ENCODE data around the gene GALNT18. TPM values are rescaled to one million over a fixed set of nuclear protein-coding genes. Genes with fewer than 3 reads are reported as not detected.
A peak's percentile ranks its signal among the peaks of the same experiment; 100 is the strongest.

GALNT18 gene
- total and polyA plus RNA-seq, 4 donors: 9.8 to 20.1 (median 12.8) TPM

- no peak overlapping the region for H3K27ac ChIP-seq (ENCODE audit: low read depth, low read length)
- peaks cover 12% of the 10 kb centered on the region for H3K4me1 ChIP-seq (ENCODE audit: control insufficient read depth, insufficient read depth, low read length)
- H3K9me3 ChIP-seq (ENCODE audit: control insufficient read depth, insufficient read depth, low read length): no peaks in the 10 kb centered on the region
- DNase-seq (ENCODE audit: low read depth in 4 of 6, low spot score in 6 of 6): no peak
- H3K36me3 ChIP-seq (ENCODE audit: control insufficient read depth, insufficient read depth, low read length): peaks cover 7% of the 10 kb centered on the region
- 85% methylated on average over 8 of the region's 8 CpGs for WGBS (ENCODE audit: insufficient coverage)
- H3K27me3 ChIP-seq (ENCODE audit: control insufficient read depth, insufficient read depth, low read length): no peaks in the 10 kb centered on the region
- H3K4me3 ChIP-seq (ENCODE audit: low read depth, low read length): no peak overlapping the region
These were observed 243.4 kb downstream of the GALNT18 start for GRCh38 chr11:11378184-11378940.

DNA sequence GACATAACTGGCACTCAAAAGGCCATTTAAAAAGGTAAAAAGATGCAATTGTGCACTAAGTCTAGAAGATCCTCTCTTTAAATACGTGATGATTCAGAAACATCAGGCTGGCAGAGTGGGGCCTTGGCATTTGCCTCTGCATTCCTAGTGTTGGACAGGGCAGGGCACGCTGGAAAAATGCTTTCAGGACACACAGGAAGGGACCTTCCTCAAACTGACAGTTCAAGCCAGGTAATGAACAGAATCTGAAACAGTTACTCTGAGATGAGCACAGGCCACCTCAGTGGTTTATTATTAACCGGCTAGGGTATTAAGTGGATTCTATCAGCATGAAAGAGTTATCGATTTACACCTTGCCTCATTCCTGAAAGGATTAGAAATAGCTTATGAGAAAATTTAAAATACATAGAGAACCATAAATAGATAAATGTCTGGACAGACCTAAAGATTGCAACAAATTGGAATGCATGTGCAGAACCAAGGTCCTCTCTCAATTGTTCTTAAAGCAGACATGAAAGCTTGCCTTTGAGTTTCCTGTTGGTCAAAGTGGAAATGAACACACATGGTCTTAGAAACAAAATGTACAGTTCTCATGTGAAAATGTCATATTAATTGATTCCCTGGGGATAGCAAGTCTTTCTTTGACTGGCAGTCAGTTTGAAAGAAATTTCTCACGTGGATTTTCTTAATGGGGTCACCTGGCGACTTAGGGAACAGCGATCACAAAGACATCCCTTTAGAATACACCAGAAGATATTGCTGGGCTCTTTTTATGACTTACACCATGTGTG lies 247.3 kb downstream of the GALNT18 start:
- H3K9me3 ChIP-seq (ENCODE audit: control insufficient read depth, insufficient read depth, low read length): no peaks in the 10 kb centered on the region
- peaks cover 19% of the 10 kb centered on the region for H3K4me1 ChIP-seq (ENCODE audit: control insufficient read depth, insufficient read depth, low read length)
- no peak for DNase-seq (ENCODE audit: low read depth in 4 of 6, low spot score in 6 of 6)
- H3K4me3 ChIP-seq (ENCODE audit: low read depth, low read length): no peak overlapping the region
- H3K27ac ChIP-seq (ENCODE audit: low read depth, low read length): no peak overlapping the region
- 86% methylated on average over 2 of the region's 7 CpGs for WGBS (ENCODE audit: insufficient coverage)
- peaks cover 7% of the 10 kb centered on the region for H3K36me3 ChIP-seq (ENCODE audit: control insufficient read depth, insufficient read depth, low read length)
- H3K27me3 ChIP-seq (ENCODE audit: control insufficient read depth, insufficient read depth, low read length): no peaks in the 10 kb centered on the region

DNA sequence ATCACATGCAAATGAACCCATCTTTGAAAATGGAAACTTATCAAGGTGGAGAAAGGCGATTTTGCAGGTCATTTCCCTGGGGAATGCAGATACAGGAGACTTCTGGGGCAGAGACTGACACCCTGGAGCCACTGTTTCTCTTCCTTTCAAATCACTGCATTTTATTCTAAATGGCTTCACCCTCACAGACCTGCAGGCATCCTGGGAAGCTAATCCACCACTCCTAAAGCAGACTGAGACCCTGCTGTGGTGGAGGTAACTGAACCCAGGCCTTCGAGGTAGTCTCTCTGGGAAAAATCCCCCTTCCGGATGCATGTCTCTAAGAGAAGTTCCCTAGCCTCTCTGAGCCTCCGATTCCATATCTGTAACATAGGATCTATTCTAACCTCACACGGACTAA lies 247.9 kb downstream of the GALNT18 start:
- Histone ChIP-seq H3K27ac (ENCODE audit: low read depth, low read length) (no peak overlapping the region), H3K36me3 (ENCODE audit: control insufficient read depth, insufficient read depth, low read length) (peaks cover 5% of the 10 kb centered on the region), H3K4me1 (ENCODE audit: control insufficient read depth, insufficient read depth, low read length) (peaks cover 19% of the 10 kb centered on the region), H3K9me3 (ENCODE audit: control insufficient read depth, insufficient read depth, low read length) (no peaks in the 10 kb centered on the region), H3K27me3 (ENCODE audit: control insufficient read depth, insufficient read depth, low read length) (no peaks in the 10 kb centered on the region), H3K4me3 (ENCODE audit: low read depth, low read length) (no peak overlapping the region)
- DNase-seq (ENCODE audit: low read depth in 4 of 6, low spot score in 6 of 6): no peak
- WGBS (ENCODE audit: insufficient coverage): 68% methylated on average over 3 of the region's 5 CpGs

- peaks cover 7% of the 10 kb centered on the region for H3K4me1 ChIP-seq (ENCODE audit: control insufficient read depth, insufficient read depth, low read length)
- 98% methylated on average over 7 of the region's 8 CpGs for WGBS (ENCODE audit: insufficient coverage)
- no peak overlapping the region for H3K27ac ChIP-seq (ENCODE audit: low read depth, low read length)
- H3K27me3 ChIP-seq (ENCODE audit: control insufficient read depth, insufficient read depth, low read length): no peaks in the 10 kb centered on the region
- no peak overlapping the region for H3K4me3 ChIP-seq (ENCODE audit: low read depth, low read length)
- peaks cover 4% of the 10 kb centered on the region for H3K36me3 ChIP-seq (ENCODE audit: control insufficient read depth, insufficient read depth, low read length)
- no peaks in the 10 kb centered on the region for H3K9me3 ChIP-seq (ENCODE audit: control insufficient read depth, insufficient read depth, low read length)
- no peak for DNase-seq (ENCODE audit: low read depth in 4 of 6, low spot score in 6 of 6)
These were observed 249.3 kb downstream of the GALNT18 start for GRCh38 chr11:11372461-11372860.

DNA sequence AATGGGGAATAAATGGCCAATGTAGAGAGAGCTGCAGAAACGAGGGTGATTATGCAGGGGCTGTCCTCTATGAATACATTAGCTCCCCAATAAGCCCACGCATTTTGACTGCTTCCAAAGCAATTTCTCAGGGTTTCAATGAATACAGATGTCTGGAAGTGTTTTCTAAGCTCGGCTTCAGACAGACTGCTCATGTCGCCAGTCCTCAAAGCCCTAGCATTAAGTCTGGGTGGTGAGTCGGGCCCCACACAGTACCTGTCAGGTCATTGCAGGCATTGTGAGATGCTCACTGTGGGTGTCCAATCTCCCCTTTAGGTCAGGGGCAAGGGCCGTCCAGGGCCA lies 250.9 kb downstream of the GALNT18 start:
- no peaks in the 10 kb centered on the region for H3K36me3 ChIP-seq (ENCODE audit: control insufficient read depth, insufficient read depth, low read length)
- DNase-seq (ENCODE audit: low read depth in 4 of 6, low spot score in 6 of 6): no peak
- 72% methylated on average over 4 of the region's 6 CpGs for WGBS (ENCODE audit: insufficient coverage)
- H3K9me3 ChIP-seq (ENCODE audit: control insufficient read depth, insufficient read depth, low read length): no peaks in the 10 kb centered on the region
- peaks cover 7% of the 10 kb centered on the region for H3K4me1 ChIP-seq (ENCODE audit: control insufficient read depth, insufficient read depth, low read length)
- H3K27ac ChIP-seq (ENCODE audit: low read depth, low read length): no peak overlapping the region
- H3K27me3 ChIP-seq (ENCODE audit: control insufficient read depth, insufficient read depth, low read length): no peaks in the 10 kb centered on the region
- H3K4me3 ChIP-seq (ENCODE audit: low read depth, low read length): no peak overlapping the region

DNA sequence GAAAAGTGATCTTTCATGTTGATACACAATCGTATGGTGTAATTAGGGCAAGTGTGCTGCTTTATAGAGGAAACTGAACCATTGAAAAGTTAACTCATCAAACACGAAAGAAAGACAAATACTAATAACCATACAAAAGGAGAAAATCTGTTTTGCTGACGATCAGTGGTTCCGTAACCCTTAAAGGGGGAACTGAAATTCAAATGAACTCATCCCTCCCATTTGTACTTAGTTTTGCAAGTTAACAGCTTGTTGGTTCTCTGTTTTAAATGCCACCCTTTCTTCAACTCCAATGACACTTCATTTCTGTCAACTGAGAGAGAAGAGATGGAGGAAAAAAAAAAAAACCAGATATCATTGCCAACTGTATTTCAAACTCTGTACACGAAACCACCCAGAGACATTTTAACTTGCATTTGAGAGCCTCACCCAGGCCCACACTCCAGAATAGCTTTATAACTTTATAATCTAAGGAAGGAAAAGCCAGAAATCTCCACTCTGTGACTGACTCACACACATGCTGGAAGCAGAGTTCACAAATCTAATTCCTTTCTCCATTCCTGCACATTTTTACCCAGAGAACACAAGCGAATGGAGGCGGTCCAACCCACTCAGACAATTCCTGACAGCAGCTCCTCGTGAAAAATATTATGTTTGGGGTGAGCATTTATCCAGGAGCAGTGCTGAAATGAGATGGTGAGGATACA lies 251.4 kb downstream of the GALNT18 start:
- no peak overlapping the region for H3K4me3 ChIP-seq (ENCODE audit: low read depth, low read length)
- H3K9me3 ChIP-seq (ENCODE audit: control insufficient read depth, insufficient read depth, low read length): no peaks in the 10 kb centered on the region
- H3K27me3 ChIP-seq (ENCODE audit: control insufficient read depth, insufficient read depth, low read length): no peaks in the 10 kb centered on the region
- H3K4me1 ChIP-seq (ENCODE audit: control insufficient read depth, insufficient read depth, low read length): peaks cover 7% of the 10 kb centered on the region
- DNase-seq (ENCODE audit: low read depth in 4 of 6, low spot score in 6 of 6): peak in 2 of 6 donors; percentile 52 to 58
- no peaks in the 10 kb centered on the region for H3K36me3 ChIP-seq (ENCODE audit: control insufficient read depth, insufficient read depth, low read length)
- WGBS (ENCODE audit: insufficient coverage): no CpG with 5 or more reads among the region's 8 CpGs
- H3K27ac ChIP-seq (ENCODE audit: low read depth, low read length): no peak overlapping the region

DNA sequence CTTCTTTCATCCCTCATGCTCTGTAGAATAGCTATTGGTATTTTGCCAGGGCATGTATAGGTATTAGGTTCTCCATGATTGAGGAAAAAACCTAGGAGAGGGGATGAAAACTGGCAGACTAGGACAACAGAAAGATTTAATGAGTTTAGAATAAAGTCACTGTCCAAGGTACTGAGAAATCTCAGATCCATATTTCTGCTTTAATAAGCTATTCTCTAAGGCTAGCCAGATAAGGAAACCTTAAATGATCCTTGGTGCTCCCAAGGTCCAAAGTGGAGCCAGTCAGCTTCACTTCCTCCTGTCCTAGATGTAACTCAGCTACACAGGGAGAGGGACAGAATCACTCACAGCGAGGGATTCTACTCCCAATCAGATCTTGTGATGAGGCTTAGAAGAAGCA lies 255.0 kb downstream of the GALNT18 start:
- Histone ChIP-seq H3K27me3 (ENCODE audit: control insufficient read depth, insufficient read depth, low read length) (no peaks in the 10 kb centered on the region), H3K36me3 (ENCODE audit: control insufficient read depth, insufficient read depth, low read length) (no peaks in the 10 kb centered on the region), H3K27ac (ENCODE audit: low read depth, low read length) (no peak overlapping the region), H3K4me3 (ENCODE audit: low read depth, low read length) (no peak overlapping the region), H3K9me3 (ENCODE audit: control insufficient read depth, insufficient read depth, low read length) (no peaks in the 10 kb centered on the region), H3K4me1 (ENCODE audit: control insufficient read depth, insufficient read depth, low read length) (peaks cover 7% of the 10 kb centered on the region)
- WGBS (ENCODE audit: insufficient coverage): no CpG with 5 or more reads among the region's 1 CpG
- DNase-seq (ENCODE audit: low read depth in 4 of 6, low spot score in 6 of 6): no peak

DNA sequence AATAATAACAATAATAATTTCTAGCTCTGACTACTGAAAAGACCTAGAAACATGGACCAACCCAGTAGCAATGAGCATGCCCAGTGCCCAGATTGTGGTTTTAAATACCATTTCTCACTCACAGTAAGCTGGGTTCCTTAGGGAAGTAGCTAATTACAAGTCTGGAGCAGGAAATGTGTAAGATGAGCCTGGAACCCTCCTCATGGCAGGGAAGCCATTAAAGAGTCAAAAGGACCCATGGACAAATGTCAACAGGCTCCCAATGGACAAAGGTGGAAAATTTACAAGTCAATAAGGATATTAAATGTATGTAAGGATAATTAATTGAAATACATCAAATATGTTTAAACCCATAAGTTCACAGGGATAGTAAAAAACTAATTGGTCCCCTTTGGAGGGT lies 258.1 kb downstream of the GALNT18 start:
- Histone ChIP-seq H3K4me1 (ENCODE audit: control insufficient read depth, insufficient read depth, low read length) (no peaks in the 10 kb centered on the region), H3K4me3 (ENCODE audit: low read depth, low read length) (no peak overlapping the region), H3K27me3 (ENCODE audit: control insufficient read depth, insufficient read depth, low read length) (no peaks in the 10 kb centered on the region), H3K36me3 (ENCODE audit: control insufficient read depth, insufficient read depth, low read length) (no peaks in the 10 kb centered on the region), H3K27ac (ENCODE audit: low read depth, low read length) (no peak overlapping the region), H3K9me3 (ENCODE audit: control insufficient read depth, insufficient read depth, low read length) (no peaks in the 10 kb centered on the region)
- peak in 1 of 6 donors; percentile 28 for DNase-seq (ENCODE audit: low read depth in 4 of 6, low spot score in 6 of 6)

DNA sequence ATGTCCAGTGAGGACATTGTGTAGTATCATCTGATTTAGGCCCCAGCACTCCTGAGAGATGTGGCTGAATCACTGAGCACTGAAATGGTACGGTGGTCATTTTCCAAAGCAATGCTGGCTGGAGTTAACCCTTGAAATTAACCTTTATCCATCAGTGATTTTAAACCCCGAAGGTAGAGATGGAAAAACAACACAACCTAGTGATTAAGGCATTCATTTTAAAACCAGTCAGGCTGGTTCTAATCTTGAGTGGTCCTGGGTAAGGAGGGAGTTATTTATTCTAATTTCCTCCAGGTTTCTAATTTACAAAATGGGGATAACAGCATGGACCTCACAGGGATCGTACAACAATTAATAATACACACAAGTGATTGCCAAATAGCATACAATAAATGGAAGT lies 262.2 kb downstream of the GALNT18 start:
- no peaks in the 10 kb centered on the region for H3K9me3 ChIP-seq (ENCODE audit: control insufficient read depth, insufficient read depth, low read length)
- DNase-seq (ENCODE audit: low read depth in 4 of 6, low spot score in 6 of 6): no peak
- no peak overlapping the region for H3K27ac ChIP-seq (ENCODE audit: low read depth, low read length)
- WGBS (ENCODE audit: insufficient coverage): no CpG with 5 or more reads among the region's 3 CpGs
- no peaks in the 10 kb centered on the region for H3K4me1 ChIP-seq (ENCODE audit: control insufficient read depth, insufficient read depth, low read length)
- no peaks in the 10 kb centered on the region for H3K27me3 ChIP-seq (ENCODE audit: control insufficient read depth, insufficient read depth, low read length)
- no peak overlapping the region for H3K4me3 ChIP-seq (ENCODE audit: low read depth, low read length)
- H3K36me3 ChIP-seq (ENCODE audit: control insufficient read depth, insufficient read depth, low read length): no peaks in the 10 kb centered on the region

All from spinal cord (tissue), 10 donors.